Lower lobe of right lung (tissue), 2 donors: ENCODE data around the gene AOPEP. TPM values are rescaled to one million over a fixed set of nuclear protein-coding genes. Genes with fewer than 3 reads are reported as not detected.

Experiments
- ATAC-seq, 2 donors: fragments of 200-7000 bp; cut with Tn5 transposase; one replicate each; pipeline ENCODE4 v1.9.1; 2020 to 2022; ENCODE audit warnings: mild to moderate bottlenecking in 2 of 2, moderate library complexity in 2 of 2
- DNase-seq: peaks from one replicate; pipeline ENCODE4 v3.0.0-alpha.2; 2020
- H3K27ac ChIP-seq: fragments of 200-600 bp; one replicate; pipeline ENCODE4 v1.8.0; 2022
- H3K27me3 ChIP-seq: fragments of 200-600 bp; one replicate; pipeline ENCODE4 v1.8.0; 2022; ENCODE audit warnings: low read depth
- H3K36me3 ChIP-seq: fragments of 200-600 bp; one replicate; pipeline ENCODE4 v1.8.0; 2022; ENCODE audit warnings: mild to moderate bottlenecking
- H3K4me1 ChIP-seq: fragments of 200-600 bp; one replicate; pipeline ENCODE4 v1.8.0; 2022
- H3K4me3 ChIP-seq: fragments of 200-600 bp; one replicate; pipeline ENCODE4 v1.8.0; 2022; ENCODE audit warnings: mild to moderate bottlenecking
- H3K9me3 ChIP-seq: fragments of 200-600 bp; one replicate; pipeline ENCODE4 v1.8.0; 2022
- intact Hi-C: fragments of 100-400 bp; cut with DNase I; formaldehyde crosslinking; loops from one replicate; pipeline ENCODE4 v1.11.0; 2022
- microRNA-seq: library from miRNA; unstranded; fragments of <30 nt; microRNA quantifications from one replicate; pipeline ENCODE4 v1.2.0, GENCODE V29; 2020; ENCODE audit warnings: borderline number of aligned reads
- total RNA-seq: library from RNA; stranded (reverse); fragmentation: NEBNext Ultra II Directional; extraction: Animal tissue kit (Norgen Biotek cat#: 25700); gene quantifications from one replicate; pipeline ENCODE4 v1.2.1, GENCODE V29; 2021
- TF ChIP-seq, protein P1 (sequence below): fragments of 200-600 bp; IDR thresholded peaks from one replicate; pipeline ENCODE4 v1.8.0; 2022; ENCODE audit warnings: antibody characterized with exemption, mild to moderate bottlenecking
- donor health status: DM: no; HTN: yes; CAD: no; lungs with severe emphysema.

The AOPEP gene
- total RNA-seq, 1 donor from 2014 or later: 63.7 TPM

DNA sequence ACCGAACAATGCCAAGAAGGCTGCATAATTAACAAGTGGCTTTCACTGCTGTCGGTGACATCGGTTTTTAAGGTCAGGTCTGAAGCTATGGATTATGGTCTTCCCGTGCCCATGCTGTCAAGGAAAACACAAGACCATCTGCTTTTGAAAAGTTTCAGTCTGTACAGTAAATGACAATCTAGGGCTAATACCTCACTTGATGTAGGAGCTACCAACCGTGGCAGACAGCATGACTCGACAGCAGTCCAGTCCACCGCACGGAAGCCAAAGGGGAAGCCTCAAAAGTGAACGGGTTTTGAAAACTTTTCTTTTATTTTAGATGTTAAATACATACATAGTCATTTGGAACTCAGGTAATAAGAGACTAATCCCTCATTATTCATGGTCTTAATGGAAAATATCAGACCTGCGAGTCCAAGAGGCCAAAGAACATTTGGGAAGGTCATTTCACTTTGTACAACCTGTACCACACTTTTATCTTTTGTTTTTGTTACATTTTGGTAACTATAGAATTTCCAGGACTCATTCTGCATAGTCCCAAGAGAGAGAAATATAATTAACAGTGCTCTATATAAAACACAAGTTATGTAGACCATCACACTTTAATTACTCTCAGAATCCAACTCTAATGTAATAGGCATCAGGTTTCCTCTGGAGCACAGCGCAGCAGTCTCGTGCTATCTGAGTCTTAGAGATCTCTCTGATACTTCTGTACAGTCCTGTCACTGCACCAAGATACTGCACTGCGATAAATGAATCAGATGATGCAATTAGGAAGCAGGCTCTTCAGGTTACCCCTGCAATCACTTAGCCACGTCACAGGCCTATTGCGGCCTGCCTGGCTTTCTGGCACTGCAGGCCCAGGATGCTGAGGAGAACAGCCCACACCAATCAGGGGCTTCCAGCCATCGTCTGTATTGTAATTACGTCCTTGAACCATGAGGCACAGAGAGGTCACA is 406.1 kb downstream of the AOPEP start:
- ATAC-seq (peak in 1 of 2 donors; percentile 29), DNase-seq (no peak)
- TF ChIP-seq, protein P1, sequence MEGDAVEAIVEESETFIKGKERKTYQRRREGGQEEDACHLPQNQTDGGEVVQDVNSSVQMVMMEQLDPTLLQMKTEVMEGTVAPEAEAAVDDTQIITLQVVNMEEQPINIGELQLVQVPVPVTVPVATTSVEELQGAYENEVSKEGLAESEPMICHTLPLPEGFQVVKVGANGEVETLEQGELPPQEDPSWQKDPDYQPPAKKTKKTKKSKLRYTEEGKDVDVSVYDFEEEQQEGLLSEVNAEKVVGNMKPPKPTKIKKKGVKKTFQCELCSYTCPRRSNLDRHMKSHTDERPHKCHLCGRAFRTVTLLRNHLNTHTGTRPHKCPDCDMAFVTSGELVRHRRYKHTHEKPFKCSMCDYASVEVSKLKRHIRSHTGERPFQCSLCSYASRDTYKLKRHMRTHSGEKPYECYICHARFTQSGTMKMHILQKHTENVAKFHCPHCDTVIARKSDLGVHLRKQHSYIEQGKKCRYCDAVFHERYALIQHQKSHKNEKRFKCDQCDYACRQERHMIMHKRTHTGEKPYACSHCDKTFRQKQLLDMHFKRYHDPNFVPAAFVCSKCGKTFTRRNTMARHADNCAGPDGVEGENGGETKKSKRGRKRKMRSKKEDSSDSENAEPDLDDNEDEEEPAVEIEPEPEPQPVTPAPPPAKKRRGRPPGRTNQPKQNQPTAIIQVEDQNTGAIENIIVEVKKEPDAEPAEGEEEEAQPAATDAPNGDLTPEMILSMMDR: no peak
- peaks cover 22% of the 10 kb centered on the region for H3K4me1 ChIP-seq
- intact Hi-C loops: loop anchor here (5.0 kb wide), 1 partner anchor 450 kb away; no protein-coding TSS in a partner anchor
- H3K9me3 ChIP-seq: no peaks in the 10 kb centered on the region
- no peak overlapping the region for H3K27ac ChIP-seq
- no peaks in the 10 kb centered on the region for H3K27me3 ChIP-seq
- H3K36me3 ChIP-seq: peaks cover 2% of the 10 kb centered on the region
- no peak overlapping the region for H3K4me3 ChIP-seq

DNA sequence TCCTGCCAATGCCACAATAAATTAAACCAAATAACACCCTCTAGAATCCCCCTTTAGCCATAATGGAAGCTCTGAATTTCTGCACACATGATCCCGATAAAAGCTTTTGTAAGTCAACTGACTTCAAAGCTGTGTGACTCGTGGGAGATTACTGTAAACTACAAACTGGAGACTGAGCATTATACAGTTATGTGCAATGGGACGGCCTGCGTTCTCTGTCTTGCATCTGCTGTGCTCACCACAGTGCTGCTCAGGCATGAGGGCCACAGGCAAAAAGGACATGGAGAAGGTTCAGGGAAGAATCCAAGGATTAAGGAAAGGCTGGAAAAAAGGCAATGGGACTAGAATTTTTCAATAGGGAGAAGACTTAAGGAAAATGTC is 406.8 kb downstream of the AOPEP start:
- H3K4me3 ChIP-seq: no peak overlapping the region
- peaks cover 21% of the 10 kb centered on the region for H3K4me1 ChIP-seq
- H3K36me3 ChIP-seq: peaks cover 5% of the 10 kb centered on the region
- H3K9me3 ChIP-seq: no peaks in the 10 kb centered on the region
- ATAC-seq (no peak), DNase-seq (no peak)
- H3K27ac ChIP-seq: no peak overlapping the region
- TF ChIP-seq, protein P1: no peak
- no peaks in the 10 kb centered on the region for H3K27me3 ChIP-seq
- intact Hi-C loops: loop anchor here (5.0 kb wide), 1 partner anchor 451 kb away; no protein-coding TSS in a partner anchor

DNA sequence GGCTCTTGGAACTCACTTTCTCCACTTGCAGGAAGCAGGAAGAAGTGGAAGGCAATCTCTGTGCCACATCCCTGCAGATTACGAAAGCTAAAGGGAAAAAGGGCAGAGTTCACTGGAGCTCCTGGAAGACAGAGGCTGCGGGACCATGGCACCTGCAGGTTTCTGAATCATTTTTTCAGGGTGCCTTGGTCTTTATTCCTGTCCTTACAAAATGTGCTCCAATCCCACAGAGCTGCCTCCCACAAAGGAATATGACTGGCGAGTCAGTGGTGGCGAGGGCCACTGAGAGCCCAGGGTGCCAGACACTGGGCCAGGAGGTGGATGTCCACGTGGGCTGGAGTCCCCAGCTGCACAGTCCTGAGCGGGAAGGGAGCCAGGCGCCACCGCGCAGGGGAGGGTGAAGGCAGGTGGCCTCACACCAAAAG is 408.0 kb downstream of the AOPEP start:
- no peak overlapping the region for H3K27ac ChIP-seq
- TF ChIP-seq, protein P1: no peak

DNA sequence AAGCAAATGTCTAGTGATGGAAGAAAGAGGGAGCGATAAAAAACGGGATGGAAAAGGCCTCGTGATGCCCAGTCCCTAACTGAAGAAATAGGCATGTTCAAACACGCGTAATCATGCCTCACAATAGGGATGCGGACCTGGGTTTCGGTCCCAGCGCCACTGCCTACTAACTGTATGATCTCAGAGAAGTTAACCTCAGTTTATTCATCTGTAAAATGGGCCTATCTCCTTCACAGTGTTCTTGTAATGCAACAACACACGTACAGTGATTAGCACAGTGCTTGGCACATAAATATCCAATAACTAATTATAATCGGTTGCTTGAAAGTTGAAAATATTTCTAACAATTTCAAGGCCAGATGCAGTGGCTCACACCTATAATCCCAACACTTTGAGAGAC is 409.3 kb downstream of the AOPEP start:
- DNase-seq (no peak), ATAC-seq (no peak)
- H3K36me3 ChIP-seq: peaks cover 5% of the 10 kb centered on the region
- no peaks in the 10 kb centered on the region for H3K27me3 ChIP-seq
- no peak overlapping the region for H3K27ac ChIP-seq
- peaks cover 8% of the 10 kb centered on the region for H3K4me1 ChIP-seq
- intact Hi-C loops: no loop called here
- TF ChIP-seq, protein P1: no peak
- H3K9me3 ChIP-seq: no peaks in the 10 kb centered on the region
- no peak overlapping the region for H3K4me3 ChIP-seq

More for the DNA sequence above, 408.0 kb downstream of the AOPEP start:
- Histone ChIP-seq H3K4me1 (peaks cover 20% of the 10 kb centered on the region), H3K4me3 (no peak overlapping the region), H3K36me3 (peaks cover 5% of the 10 kb centered on the region), H3K27me3 (no peaks in the 10 kb centered on the region), H3K9me3 (no peaks in the 10 kb centered on the region)
- no peak for ATAC-seq
- intact Hi-C loops: loop anchor here (5.0 kb wide), 1 partner anchor 452 kb away; no protein-coding TSS in a partner anchor
- DNase-seq: no peak

Small RNA genes within 50 kb of the gene (microRNA-seq; reads per million reads assigned to microRNA genes)
- 2.5 reads per million for gene MIR2278
- 25,164 reads per million, percentile 98 among the genes with 10 or more reads in this experiment for gene MIR23B
- not detected for gene MIR24-1
- gene MIR27B: 3,651 reads per million, percentile 89 among the genes with 10 or more reads in this experiment
- not detected for gene MIR3074
- gene MIR6081: not detected

Other genes with a start within 250 kb of the AOPEP start
- gene PCAT7, start 171.6 kb upstream of the AOPEP start, total RNA-seq: 0.30 TPM
- gene FBP2, start 132.9 kb upstream of the AOPEP start, total RNA-seq: not detected
- 527 TPM for gene FBP1, start 87.2 kb upstream of the AOPEP start, total RNA-seq